AG10803 (cell line): ENCODE results near the gene MAP4K3.
"Not testable (repeated sequence)": the region's sequence is repeated elsewhere in the genome, so short reads cannot be mapped to it uniquely, and the experiment has no call there.

ENCODE experiments used
- DNase-seq: peaks from one replicate; pipeline ENCODE4 v3.0.0; 2010; ENCODE audit warnings: low read depth
- H3K4me3 ChIP-seq: 2 replicates; pipeline ENCODE4 v1.5.1; 2011; ENCODE audit warnings: mild to moderate bottlenecking, low read length, control low read depth
- TF ChIP-seq, protein P1 (sequence below): conservative IDR thresholded peaks from 2 replicates; pipeline ENCODE4 v1.5.1; 2011; ENCODE audit warnings: mild to moderate bottlenecking, low read length, control low read depth, inconsistent platforms

Gene MAP4K3

DNA sequence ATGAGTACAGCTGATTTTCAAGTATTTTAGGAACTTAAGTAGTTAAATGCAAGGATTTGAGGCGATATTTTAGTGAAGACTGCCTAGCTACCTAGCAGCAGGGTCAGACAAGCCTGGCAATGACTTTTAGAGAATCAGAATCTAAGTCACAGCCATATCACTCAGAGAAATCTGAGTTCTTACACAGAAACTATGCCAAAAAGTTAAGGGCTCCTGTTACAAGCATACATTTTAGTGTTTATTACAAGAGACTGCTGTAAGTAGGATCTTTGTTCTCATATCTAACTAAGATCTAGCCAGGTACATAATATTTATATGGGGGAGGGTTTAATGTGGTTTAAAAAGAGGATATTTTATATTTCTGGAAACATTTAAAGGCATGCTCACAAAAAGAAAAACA, 37.5 kb downstream of the MAP4K3 start:
- no peak for DNase-seq
- H3K4me3 ChIP-seq = no peak overlapping the region
- TF ChIP-seq, protein P1, sequence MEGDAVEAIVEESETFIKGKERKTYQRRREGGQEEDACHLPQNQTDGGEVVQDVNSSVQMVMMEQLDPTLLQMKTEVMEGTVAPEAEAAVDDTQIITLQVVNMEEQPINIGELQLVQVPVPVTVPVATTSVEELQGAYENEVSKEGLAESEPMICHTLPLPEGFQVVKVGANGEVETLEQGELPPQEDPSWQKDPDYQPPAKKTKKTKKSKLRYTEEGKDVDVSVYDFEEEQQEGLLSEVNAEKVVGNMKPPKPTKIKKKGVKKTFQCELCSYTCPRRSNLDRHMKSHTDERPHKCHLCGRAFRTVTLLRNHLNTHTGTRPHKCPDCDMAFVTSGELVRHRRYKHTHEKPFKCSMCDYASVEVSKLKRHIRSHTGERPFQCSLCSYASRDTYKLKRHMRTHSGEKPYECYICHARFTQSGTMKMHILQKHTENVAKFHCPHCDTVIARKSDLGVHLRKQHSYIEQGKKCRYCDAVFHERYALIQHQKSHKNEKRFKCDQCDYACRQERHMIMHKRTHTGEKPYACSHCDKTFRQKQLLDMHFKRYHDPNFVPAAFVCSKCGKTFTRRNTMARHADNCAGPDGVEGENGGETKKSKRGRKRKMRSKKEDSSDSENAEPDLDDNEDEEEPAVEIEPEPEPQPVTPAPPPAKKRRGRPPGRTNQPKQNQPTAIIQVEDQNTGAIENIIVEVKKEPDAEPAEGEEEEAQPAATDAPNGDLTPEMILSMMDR = no peak

- no peak overlapping the region for H3K4me3 ChIP-seq
- DNase-seq = no peak
- TF ChIP-seq, protein P1 = no peak
These were observed 41.8 kb downstream of the MAP4K3 start for GRCh38 chr2:39395313-39395712.

- DNase-seq = peak; percentile 12
- H3K4me3 ChIP-seq = no peak overlapping the region
- TF ChIP-seq, protein P1 = no peak
These were observed 42.5 kb downstream of the MAP4K3 start for GRCh38 chr2:39394516-39394961.

GRCh38 chr2:39392672-39393071, 44.4 kb downstream of the MAP4K3 start:
- TF ChIP-seq, protein P1 = no peak
- H3K4me3 ChIP-seq = no peak overlapping the region
- no peak for DNase-seq

DNA sequence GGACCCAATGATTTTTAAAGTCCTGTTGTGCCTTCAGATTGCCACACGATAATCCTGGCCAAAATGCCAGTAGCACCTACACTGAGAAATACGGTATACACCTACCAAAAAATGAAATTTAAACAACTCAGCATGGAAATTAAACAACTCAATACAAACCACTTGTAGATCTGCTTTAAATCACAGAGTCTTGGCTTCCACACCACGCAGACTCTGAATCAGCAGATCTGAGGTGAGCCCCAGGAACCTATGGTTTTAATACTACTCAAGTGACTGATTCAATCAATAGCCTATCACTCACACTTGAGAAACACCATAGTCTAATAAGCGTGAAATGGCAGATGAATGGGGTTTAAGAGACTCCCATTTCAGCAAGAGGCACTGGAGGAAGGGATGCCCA, 46.9 kb downstream of the MAP4K3 start:
- TF ChIP-seq, protein P1 = no peak
- DNase-seq = no peak
- no peak overlapping the region for H3K4me3 ChIP-seq

GRCh38 chr2:39386064-39386463, 51.0 kb downstream of the MAP4K3 start:
- no peak for DNase-seq
- H3K4me3 ChIP-seq = no peak overlapping the region
- TF ChIP-seq, protein P1 = no peak

DNA sequence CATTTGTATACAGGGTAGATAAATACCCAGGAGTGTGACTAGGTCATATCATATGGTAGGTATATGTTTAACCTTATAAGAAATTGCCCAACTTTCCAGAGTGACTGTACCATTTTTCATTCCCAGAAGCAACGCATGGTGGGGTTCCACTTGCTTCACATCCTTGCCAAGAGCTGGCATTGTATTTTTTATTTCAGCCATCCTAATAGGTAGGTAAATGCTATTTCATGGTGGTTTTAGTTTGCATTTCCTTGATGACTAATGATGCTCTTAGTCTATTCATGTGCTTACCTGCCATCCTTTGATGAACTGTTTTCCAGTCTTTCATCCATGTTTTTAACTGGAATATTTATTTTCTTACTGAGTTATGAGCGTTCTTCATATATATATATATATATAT, 51.9 kb downstream of the MAP4K3 start:
- TF ChIP-seq, protein P1 = no peak
- H3K4me3 ChIP-seq = no peak overlapping the region
- no peak for DNase-seq

DNA sequence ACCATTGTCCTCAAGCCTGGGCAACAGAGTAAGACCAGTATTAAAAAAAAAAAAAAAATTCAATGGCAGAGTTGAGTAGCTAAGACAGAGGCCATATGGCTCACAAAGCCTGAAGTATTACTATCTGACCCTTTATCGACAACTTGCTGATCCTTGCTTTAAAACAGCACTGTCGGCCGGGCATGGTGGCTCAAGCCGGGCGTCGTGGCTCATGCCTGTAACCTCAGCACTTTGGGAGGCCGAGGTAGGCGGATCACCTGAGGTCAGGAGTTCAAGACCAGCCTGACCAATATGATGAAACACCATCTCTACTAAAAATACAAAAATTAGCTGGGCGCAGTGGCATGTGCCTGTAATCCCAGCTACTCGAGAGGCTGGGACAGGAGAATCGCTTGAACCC, 53.0 kb downstream of the MAP4K3 start:
- H3K4me3 ChIP-seq, DNase-seq: not testable (repeated sequence)
